ENCODE data around the gene FRMD4B.
A peak's percentile ranks its signal among the peaks of the same experiment; 100 is the strongest.

Gene FRMD4B

DNA sequence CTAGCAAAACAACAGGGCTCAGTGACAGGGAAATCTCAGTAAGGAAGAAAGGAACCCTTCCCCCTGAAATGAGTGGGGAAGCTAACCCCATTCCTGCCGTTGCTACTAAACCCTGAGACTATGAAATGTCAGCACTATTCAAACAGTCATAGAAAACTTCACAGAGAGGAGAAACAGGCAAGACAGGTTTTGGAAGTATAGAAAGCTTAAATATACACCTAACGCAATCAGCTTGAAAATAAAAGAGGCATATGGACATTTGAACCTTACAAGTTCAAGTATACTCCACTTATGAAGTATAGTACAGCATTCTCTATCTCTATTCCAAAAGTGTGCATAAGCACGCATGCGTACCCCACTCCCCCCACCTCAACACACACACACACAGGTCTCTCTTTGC, 17.6 kb upstream of the FRMD4B start:
- no peak for DNase-seq

DNA sequence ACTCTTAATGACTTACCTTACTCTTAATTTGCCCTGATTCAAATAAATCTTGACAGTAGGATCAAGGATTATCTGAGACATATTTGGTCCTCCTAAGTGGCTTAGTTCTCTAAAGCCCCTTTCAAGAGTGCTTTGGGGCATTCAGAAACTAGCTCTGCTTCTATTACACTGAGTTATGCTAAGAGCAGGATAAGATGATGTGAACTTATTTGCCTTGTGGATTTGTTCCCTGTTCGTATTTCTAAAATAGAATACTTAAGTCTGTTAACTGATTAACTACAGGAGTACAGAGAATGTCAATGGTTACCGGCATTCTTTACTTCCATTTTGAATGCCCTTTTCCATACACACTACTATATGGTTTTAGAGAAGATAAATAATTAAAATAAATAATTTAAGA, 14.8 kb upstream of the FRMD4B start:
- no peak for DNase-seq

- DNase-seq: no peak
These were observed 7.0 kb upstream of the FRMD4B start for GRCh38 chr3:69392850-69393249.

GRCh38 chr3:69392415-69392814, 6.5 kb upstream of the FRMD4B start:
- no peak for DNase-seq

DNA sequence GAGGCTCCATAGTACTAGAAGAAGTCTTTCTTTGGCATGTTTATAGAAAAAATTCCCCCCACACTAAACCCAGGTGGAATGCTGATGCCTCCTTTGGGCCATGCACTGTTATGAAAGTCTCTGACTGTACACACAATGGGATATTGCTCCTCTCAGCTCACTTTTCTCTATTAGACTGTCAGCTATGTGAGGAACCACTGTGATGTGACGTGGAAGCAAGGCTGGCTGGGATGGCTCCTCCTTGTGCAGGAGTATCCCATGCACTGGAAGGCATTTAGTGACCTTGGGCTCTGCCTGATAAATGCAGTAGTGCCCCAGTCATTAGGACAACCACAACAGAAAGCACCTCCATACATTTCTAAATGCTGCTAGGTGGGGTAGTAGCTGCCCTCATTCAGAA, 5.7 kb upstream of the FRMD4B start:
- no peak for DNase-seq

DNA sequence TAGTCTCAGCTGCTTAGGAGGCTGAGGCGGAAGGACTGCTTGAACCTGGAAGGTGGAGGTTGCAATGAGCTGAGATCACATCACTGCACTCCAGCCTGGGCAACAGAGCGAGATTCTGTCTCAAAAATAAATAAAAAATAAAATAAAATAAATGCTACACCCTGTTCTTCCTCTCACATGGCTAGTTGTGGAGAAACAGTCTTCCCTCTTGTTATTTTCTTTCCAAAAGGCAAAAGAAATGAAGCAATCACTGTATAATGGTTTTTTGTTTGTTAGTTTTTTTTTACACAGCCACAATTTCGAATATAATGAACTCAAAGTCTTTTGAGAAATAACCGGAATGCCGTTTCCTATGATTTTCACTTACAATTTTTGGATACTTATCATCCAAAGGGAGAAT, 4.9 kb upstream of the FRMD4B start:
- DNase-seq: no peak

- DNase-seq: no peak
These were observed 3.8 kb upstream of the FRMD4B start for GRCh38 chr3:69389520-69390248.

DNA sequence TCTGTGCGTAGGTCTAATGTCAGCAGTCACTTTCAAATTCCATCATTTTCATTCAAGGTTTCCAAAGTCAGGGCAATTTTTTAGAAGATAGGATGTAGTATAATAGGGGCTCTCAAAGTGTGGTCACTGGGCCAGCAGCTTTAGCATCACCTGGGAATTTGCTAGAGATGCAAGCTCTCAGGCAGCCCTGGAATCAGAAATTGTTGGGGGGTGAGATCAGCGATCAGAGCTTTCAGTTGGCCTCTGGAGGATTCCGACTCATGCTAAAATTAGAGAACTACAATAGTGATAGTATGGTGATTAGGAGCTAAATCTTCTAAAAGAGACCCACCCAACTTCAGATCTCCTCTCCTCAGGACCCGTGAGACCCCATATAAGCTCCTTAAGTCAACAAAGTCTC, 2.4 kb upstream of the FRMD4B start:
- no peak for DNase-seq

DNA sequence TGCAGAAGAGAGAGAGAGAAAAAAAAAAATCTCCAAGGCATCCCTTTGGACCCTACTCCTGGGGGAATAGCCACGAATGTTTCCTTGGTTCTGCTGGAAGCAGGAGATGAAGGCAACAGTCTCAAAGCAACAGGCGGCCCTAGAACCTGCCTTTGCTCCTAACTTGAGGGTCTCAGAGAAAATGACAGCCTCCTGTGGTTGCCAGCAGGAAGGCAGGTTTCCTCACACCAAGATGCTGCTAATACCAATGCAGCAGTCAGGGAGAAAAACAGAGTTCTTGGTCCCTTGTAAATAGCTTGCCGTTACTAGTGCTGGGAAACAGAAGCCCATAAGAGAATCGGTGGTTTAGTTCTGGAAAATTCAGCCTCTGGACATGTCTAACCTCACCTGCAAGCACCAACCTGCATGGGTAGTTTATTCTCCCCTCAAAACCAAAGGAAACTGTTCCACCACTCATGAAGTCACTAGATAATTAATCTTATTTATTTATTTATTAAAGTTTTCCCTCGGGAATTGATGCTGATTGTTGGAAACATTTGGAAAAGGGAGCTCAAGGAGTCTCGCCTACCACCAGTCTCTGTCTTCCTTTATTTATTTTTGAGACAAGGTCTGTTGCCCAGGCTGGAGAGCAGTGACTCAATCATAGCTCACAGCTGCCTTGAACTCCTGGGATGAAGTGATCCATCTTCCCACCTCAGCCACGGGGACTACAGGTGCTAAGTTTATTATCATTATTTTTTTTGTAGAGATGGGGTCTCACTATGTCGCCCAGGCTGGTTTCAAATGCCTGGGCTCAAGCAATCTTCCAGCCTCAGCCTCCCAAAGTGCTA, 883 bp upstream of the FRMD4B start:
- DNase-seq: no peak

DNA sequence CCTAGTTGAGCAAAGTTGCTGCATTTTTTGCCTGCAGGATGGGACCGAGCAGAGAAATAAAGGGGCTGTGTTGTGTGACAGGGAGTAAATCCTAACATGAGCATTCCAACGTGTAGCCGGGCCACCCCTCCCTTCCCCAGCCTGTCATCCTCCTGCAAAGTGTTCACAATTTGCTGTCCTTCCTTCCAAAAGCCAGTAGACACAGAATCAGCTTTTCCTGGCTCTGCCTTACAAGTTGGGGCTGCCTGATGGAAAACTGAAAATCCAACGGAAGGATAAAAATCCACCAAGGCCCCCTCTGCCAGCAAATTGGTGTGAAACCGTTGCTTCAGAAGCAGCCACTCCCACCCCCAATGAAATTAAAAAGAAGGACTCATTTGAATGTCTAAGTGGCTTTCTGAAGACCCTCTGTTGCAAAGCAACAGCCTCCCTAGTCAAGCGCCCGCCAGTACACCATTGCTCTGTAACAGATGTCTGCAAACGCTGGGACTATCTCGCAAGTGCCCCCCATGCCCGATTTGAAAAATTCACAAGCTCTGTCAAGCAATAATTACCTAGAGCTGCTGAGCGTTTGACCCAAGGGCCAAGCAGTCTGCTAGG, 665 bp downstream of the FRMD4B start:
- DNase-seq: no peak

GRCh38 chr3:69384326-69384725, 1.6 kb downstream of the FRMD4B start:
- no peak for DNase-seq

GRCh38 chr3:69379661-69380060, 6.2 kb downstream of the FRMD4B start:
- no peak for DNase-seq

GRCh38 chr3:69378112-69378802, 7.6 kb downstream of the FRMD4B start:
- no peak for DNase-seq

- DNase-seq: no peak
These were observed 8.6 kb downstream of the FRMD4B start for GRCh38 chr3:69377262-69377661.

DNA sequence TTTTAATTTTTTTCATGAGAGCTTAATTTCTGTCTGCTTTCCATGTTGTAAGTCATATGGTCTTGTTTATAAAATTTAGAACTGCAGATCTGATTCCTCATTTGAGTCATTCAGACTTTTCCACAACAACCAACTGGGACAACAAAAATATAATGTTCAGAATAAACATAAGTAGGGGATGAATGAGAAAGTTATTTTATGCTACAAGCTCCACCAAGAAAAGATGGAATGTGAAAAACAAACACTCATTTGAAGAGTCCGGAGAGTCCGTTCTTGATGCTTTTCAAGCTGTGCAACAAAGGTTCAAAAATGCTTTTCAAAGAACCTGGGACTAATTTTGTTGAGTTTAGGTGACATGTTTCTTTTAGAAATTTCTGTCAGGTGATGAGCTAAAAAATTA, 9.2 kb downstream of the FRMD4B start:
- DNase-seq: no peak

GRCh38 chr3:69371816-69372215, 14.1 kb downstream of the FRMD4B start:
- DNase-seq: no peak

GRCh38 chr3:69370901-69371301, 15.0 kb downstream of the FRMD4B start:
- no peak for DNase-seq

GRCh38 chr3:69370156-69370883, 15.6 kb downstream of the FRMD4B start:
- DNase-seq: no peak

GRCh38 chr3:69368129-69368741, 17.7 kb downstream of the FRMD4B start:
- DNase-seq: peak; percentile 33

GRCh38 chr3:69367586-69367985, 18.3 kb downstream of the FRMD4B start:
- DNase-seq: no peak

DNA sequence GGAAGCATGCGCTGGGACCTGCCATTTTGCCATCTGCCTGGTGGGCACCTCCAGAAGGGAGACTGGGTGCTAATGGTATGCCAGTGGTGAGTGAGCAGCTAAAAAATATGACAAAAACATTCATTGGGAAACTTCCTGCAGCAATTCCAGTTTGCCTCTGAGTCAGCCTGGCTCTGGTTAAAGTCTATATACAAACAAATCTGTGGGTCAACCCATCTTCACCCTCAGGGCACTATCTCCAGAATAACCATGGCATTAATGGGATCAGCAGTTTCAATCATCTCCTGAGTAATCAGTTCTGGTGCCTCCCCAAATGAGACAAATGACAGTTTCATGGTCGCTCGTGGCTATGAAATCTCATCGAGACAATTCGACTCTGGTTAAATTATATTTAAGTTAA, 21.5 kb downstream of the FRMD4B start:
- no peak for DNase-seq

DNA sequence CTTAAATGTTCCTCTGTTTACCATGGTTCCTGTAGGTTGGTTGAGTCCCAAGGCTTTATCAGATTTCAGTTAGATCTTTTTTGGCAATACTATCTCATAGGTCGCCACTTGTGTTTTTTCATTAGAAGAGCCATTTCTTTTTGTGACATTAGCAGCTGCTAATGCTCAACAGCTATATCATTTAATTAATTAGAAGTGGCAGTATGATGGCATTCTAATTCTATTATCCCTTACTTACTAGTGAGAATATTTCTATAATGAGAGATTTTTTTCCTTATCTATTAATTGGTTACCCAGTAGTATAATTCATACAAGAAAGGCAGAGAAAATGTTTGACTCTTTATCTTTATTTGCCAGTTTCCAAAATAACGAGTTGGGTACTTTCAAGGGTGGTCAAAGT, 25.2 kb downstream of the FRMD4B start:
- no peak for DNase-seq

Data from central memory CD4-positive, alpha-beta T cell (primary cell).